Ovary (tissue), 9 donors: Measurements from ENCODE around the gene KCND3. TPM values are rescaled to one million over a fixed set of nuclear protein-coding genes. Genes with fewer than 3 reads are reported as not detected.

ENCODE experiments used
- DNase-seq, 5 donors: peaks; one replicate each; pipeline ENCODE4 v3.0.0-alpha.2; 2019 to 2020
- H3K27ac ChIP-seq, 2 donors: fragments of 200-600 bp; one replicate each; pipeline versions ENCODE4 v1.5.1 to v1.8.0; 2019 to 2022
- H3K27me3 ChIP-seq: fragments of 200-600 bp; one replicate; pipeline ENCODE4 v1.8.0; 2022
- H3K36me3 ChIP-seq: fragments of 200-600 bp; sonication (generic); one replicate; pipeline ENCODE4 v1.5.1; 2019
- H3K4me1 ChIP-seq: one replicate; pipeline ENCODE4 v1.8.1; 2013; ENCODE audit warnings: mild to moderate bottlenecking, moderate library complexity; ENCODE audit not compliant: insufficient read depth
- H3K4me3 ChIP-seq: fragments of 200-600 bp; sonication (generic); one replicate; pipeline ENCODE4 v1.5.1; 2017
- H3K9me3 ChIP-seq, 2 donors: fragments of 200-600 bp in 1 of 2; sonication (generic) in 1 of 2; one replicate each; pipeline versions ENCODE4 v1.5.1 to v1.8.1; 2013 to 2019; ENCODE audit warnings: mild to moderate bottlenecking in 1 of 2, moderate library complexity in 1 of 2
- CTCF ChIP-seq, 3 donors: fragments of 450-650 bp in 2 of 3; fragments of 200-600 bp in 1 of 3; IDR thresholded peaks; one replicate each; pipeline versions ENCODE4 v1.5.1 to v1.8.0; 2016 to 2022; ENCODE audit warnings: antibody characterized with exemption in 3 of 3, mild to moderate bottlenecking in 1 of 3
- EP300 ChIP-seq: sonication (generic); formaldehyde crosslinking; IDR thresholded peaks from one replicate; pipeline ENCODE4 v1.6.1; 2017; ENCODE audit warnings: antibody characterized with exemption
- POLR2A ChIP-seq: fragments of 450-650 bp; IDR thresholded peaks from one replicate; pipeline ENCODE4 v1.6.1; 2017; ENCODE audit warnings: antibody characterized with exemption, mild to moderate bottlenecking, moderate library complexity
- WGBS, 3 donors: extraction: QIAGEN DNeasy Blood & Tissue Kit in 1 of 3; methylation state at CpG; one replicate each; pipeline versions ENCODE4 v1.1.5 to v1.1.7; 2013 to 2017; 5-methylcytosine and 5-hydroxymethylcytosine counted together
- intact Hi-C, 4 donors: fragments of 100-400 bp; cut with DNase I; formaldehyde crosslinking; loops; one replicate each; pipeline versions ENCODE4 v1.11.0 to v1.15.1; 2022 to 2023
- polyA plus RNA-seq, 2 donors: library from polyadenylated mRNA; stranded (reverse); fragments of 200-250 nt in 1 of 2; fragments of 350-450 nt in 1 of 2; fragmentation: Illumina TruSeq in 1 of 2; extraction: RNeasy Lipid Tissue Mini Kit (QIAGEN cat#74804) in 1 of 2; gene quantifications; one replicate each; pipeline ENCODE4 v1.2.3, GENCODE V29; 2013 to 2014
- total RNA-seq, 7 donors: library from RNA; depleted of rRNA in 2 of 7; stranded (reverse); fragments of >200 nt in 2 of 7; fragmentation: NEBNext Ultra II Directional in 3 of 7; extraction: Animal tissue kit (Norgen Biotek cat#: 25700) in 3 of 7; gene quantifications; one replicate each; pipeline versions ENCODE4 v1.1.0 to v1.2.4, GENCODE V29; 2016 to 2023
- donor health status: DM: no; HTN: no; CAD: no; lungs with moderate emphysema.
- donor health status: DM: no; HTN: no; CAD: no.
- donor health status: Bipolar disorder and iron deficiency.
- donor health status: DM: yes; HTN: yes; CAD: no.
- donor health status: DM: no; HTN: no; CAD: no.
- donor health status: DM: yes; HTN: yes; CAD: no.

KCND3 gene
- total and polyA plus RNA-seq, 9 donors, result 0.15 to 6.5 (median 0.60) TPM

- DNase-seq, result no peak
These were observed 94.0 kb downstream of the KCND3 start for GRCh38 chr1:111895469-111895868.

GRCh38 chr1:111895017-111895416 is 94.5 kb downstream of the KCND3 start:
- Histone ChIP-seq H3K27me3 (no peaks in the 10 kb centered on the region), H3K36me3 (no peaks in the 10 kb centered on the region), H3K4me3 (no peak overlapping the region), H3K9me3 (no peaks in the 10 kb centered on the region), H3K4me1 (no peaks in the 10 kb centered on the region), H3K27ac (no peak overlapping the region)
- no peak for DNase-seq
- WGBS, 3 donors, result 3 to 20% (median 4%) methylated on average over 2 of the region's 2 CpGs
- no peak for TF ChIP-seq POLR2A
- no peak for TF ChIP-seq EP300
- no peak for TF ChIP-seq CTCF (IDR thresholded peaks at IDR 0.05)
- intact Hi-C loops, result no loop called here

More at GRCh38 chr1:111895469-111895868, 94.0 kb downstream of the KCND3 start:
- intact Hi-C loops, result no loop called here
- Histone ChIP-seq H3K4me1 (no peaks in the 10 kb centered on the region), H3K27ac (no peak overlapping the region), H3K27me3 (no peaks in the 10 kb centered on the region), H3K36me3 (no peaks in the 10 kb centered on the region), H3K9me3 (no peaks in the 10 kb centered on the region), H3K4me3 (no peak overlapping the region)
- TF ChIP-seq POLR2A (no peak), CTCF (IDR thresholded peaks at IDR 0.05) (no peak), EP300 (no peak)
- WGBS, 3 donors, result 6 to 8% (median 7%) methylated on average over 16 of the region's 16 CpGs

- H3K27ac ChIP-seq, result no peak overlapping the region
- no peaks in the 10 kb centered on the region for H3K36me3 ChIP-seq
- no peak overlapping the region for H3K4me3 ChIP-seq
- intact Hi-C loops, result no loop called here
- H3K27me3 ChIP-seq, result no peaks in the 10 kb centered on the region
- TF ChIP-seq EP300 (no peak), POLR2A (no peak), CTCF (IDR thresholded peaks at IDR 0.05) (no peak)
- 57 to 77% (median 65%) methylated on average over 6 of the region's 6 CpGs for WGBS, 3 donors
- H3K4me1 ChIP-seq, result no peaks in the 10 kb centered on the region
- DNase-seq, result no peak
- H3K9me3 ChIP-seq, result no peaks in the 10 kb centered on the region
These were observed 95.0 kb downstream of the KCND3 start for GRCh38 chr1:111894497-111894896.

- TF ChIP-seq EP300 (no peak), CTCF (IDR thresholded peaks at IDR 0.05) (no peak), POLR2A (no peak)
- intact Hi-C loops, result no loop called here
- Histone ChIP-seq H3K9me3 (no peaks in the 10 kb centered on the region), H3K4me3 (no peak overlapping the region), H3K27ac (no peak overlapping the region), H3K36me3 (no peaks in the 10 kb centered on the region), H3K27me3 (no peaks in the 10 kb centered on the region), H3K4me1 (no peaks in the 10 kb centered on the region)
- WGBS, 3 donors, result 71 to 79% (median 73%) methylated on average over 3 of the region's 3 CpGs
- DNase-seq, result no peak
These were observed 97.9 kb downstream of the KCND3 start for GRCh38 chr1:111891566-111891965.
